ENCODE results near the gene KDM5C. TPM values are rescaled to one million over a fixed set of nuclear protein-coding genes. Genes with fewer than 3 reads are reported as not detected.

The KDM5C gene
- total and polyA plus RNA-seq, 2 of the 4 experiments (the other 2 are of a cell fraction), result 75.4 to 84.6 TPM

- Histone ChIP-seq H3K18ac (ENCODE audit: low read depth, low read length) (no peak overlapping the region), H3K4me3 (ENCODE audit: insufficient read depth, low read depth, low read length) (peak overlapping the region; percentile 75), H3K4ac (ENCODE audit: low read depth, low read length) (no peak overlapping the region), H3K14ac (replicated peaks; ENCODE audit: low read depth, low read length) (peak overlapping the region; percentile 13; the same call in 1 of the 2 replicates), H3K4me1 (ENCODE audit: control insufficient read depth, insufficient read depth, low read length) (peaks cover 13% of the 10 kb centered on the region), H4K8ac (ENCODE audit: low read depth in 2 of 2, low read length in 2 of 2) (no peak overlapping the region), H4K5ac (ENCODE audit: low read depth, low read length) (no peak overlapping the region), H3K27me3 (ENCODE audit: control insufficient read depth, insufficient read depth, low read length) (no peaks in the 10 kb centered on the region), H3K79me1 (ENCODE audit: low read depth in 1 of 2, low read length in 2 of 2) (peaks cover 4 to 66% of the 10 kb centered on the region in 2 experiments; a peak in 3 of 4 replicates), H3K23ac (ENCODE audit: low read depth, low read length) (peak overlapping the region; percentile 45; the same call in 1 of the 2 replicates), H3K27ac (ENCODE audit: insufficient read depth, low read length) (no peak overlapping the region), H3K9me3 (ENCODE audit: control insufficient read depth, insufficient read depth, low read length) (no peaks in the 10 kb centered on the region), H3K9me1 (ENCODE audit: insufficient read depth, low read length) (peaks cover 37% of the 10 kb centered on the region), H2BK120ac (ENCODE audit: low read depth, low read length) (no peak overlapping the region), H2BK15ac (ENCODE audit: low read depth, low read length) (no peak overlapping the region), H2AFZ (replicated peaks; ENCODE audit: low read length, poor library complexity) (no peak overlapping the region), H3K36me3 (ENCODE audit: control insufficient read depth, insufficient read depth, low read length) (peaks cover 32% of the 10 kb centered on the region), H4K91ac (ENCODE audit: insufficient read depth, low read depth, low read length) (no peak overlapping the region), H3K56ac (ENCODE audit: extremely low read depth, insufficient read depth, low read length) (no peak overlapping the region), H3K4me2 (ENCODE audit: low read depth, low read length) (peak overlapping the region; percentile 94), H2BK20ac (ENCODE audit: low read depth, low read length) (no peak overlapping the region), H4K20me1 (ENCODE audit: insufficient read depth, low read length) (peaks cover 63% of the 10 kb centered on the region), H3K9ac (ENCODE audit: low read depth, low read length) (peak overlapping the region; percentile 94; the same call in 1 of the 2 replicates), H2AK9ac (replicated peaks; ENCODE audit: low read depth, low read length, poor library complexity) (peak overlapping the region; percentile 11), H2BK5ac (ENCODE audit: low read depth, low read length, poor library complexity, severe bottlenecking) (no peak overlapping the region), H2AK5ac (ENCODE audit: low read depth, low read length) (no peak overlapping the region)
- ChIA-PET POLR2A (ENCODE audit: unreplicated experiment) (no interaction called here), CTCF (no interaction called here)
- no peak; the same call in 1 of the 2 replicates for TF ChIP-seq RAD21 (IDR thresholded peaks at IDR 0.05; ENCODE audit: low read length)
- TF ChIP-seq CEBPB (IDR thresholded peaks at IDR 0.05; ENCODE audit: low read depth, low read length), result no peak
- TF ChIP-seq RCOR1 (IDR thresholded peaks at IDR 0.05; ENCODE audit: insufficient replicate concordance, low read length), result no peak
- no peak for TF ChIP-seq MXI1 (IDR thresholded peaks at IDR 0.05; ENCODE audit: borderline replicate concordance, low read depth, low read length)
- TF ChIP-seq RFX5 (IDR thresholded peaks at IDR 0.05; ENCODE audit: low read depth, low read length), result no peak
- no peak for TF ChIP-seq MAZ (IDR thresholded peaks at IDR 0.05; ENCODE audit: borderline replicate concordance, low read depth, low read length)
- in situ Hi-C loops (cut with MboI; ENCODE audit: low sequenced_read_pairs) (no loop called here), intact Hi-C loops (cut with micrococcal nuclease) (loop anchor here (5.0 kb wide), 1 partner anchor 131 kb away; the partner anchor contains the start of gene KANTR), dilution Hi-C loops (cut with HindIII; ENCODE audit: low sequenced_read_pairs, unreplicated experiment) (no loop called here)
- ATAC-seq (ENCODE audit: low read depth) (no peak), DNase-seq (no peak)
- WGBS, 2 experiments (ENCODE audit: extremely low coverage in 2 of 2, insufficient read length in 1 of 2), result 88% methylated on average over 1 of the region's 2 CpGs; no CpG with 5 or more reads in 1 of the 2 experiments
- BruUV-seq (replicated peaks), result no TSS peak
These were observed 1.8 kb downstream of the KDM5C start for GRCh38 chrX:53223068-53223693.
